ENCODE data around the gene CYP17A1. TPM values are rescaled to one million over a fixed set of nuclear protein-coding genes. Genes with fewer than 3 reads are reported as not detected.

CYP17A1 gene
- total RNA-seq, 1 donor: under 0.01 TPM

DNA sequence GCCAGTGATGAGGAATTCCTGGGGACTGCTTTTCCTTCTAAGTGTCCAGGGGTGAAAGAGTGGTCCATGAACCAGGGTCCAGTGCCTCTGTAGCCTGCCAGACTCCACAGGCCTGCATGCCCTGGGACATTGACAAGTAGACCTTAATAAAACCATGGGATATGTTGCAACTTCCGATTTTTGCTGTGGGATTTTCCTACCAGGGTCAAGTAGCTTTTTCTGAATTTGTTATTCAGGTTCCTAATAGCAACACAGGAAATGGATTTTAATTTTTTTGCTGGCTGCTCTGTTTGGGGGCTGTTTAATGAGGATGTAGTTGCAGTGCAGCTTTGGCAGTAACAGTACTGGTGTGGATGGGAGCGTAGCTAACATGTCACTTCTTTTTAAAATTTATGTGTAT lies 51.4 kb downstream of the CYP17A1 start:
- peaks cover 33% of the 10 kb centered on the region for H3K4me1 ChIP-seq (ENCODE audit: insufficient read depth, low read length)
- DNase-seq (ENCODE audit: insufficient read length, low spot score, missing footprints): peak; percentile 38

DNA sequence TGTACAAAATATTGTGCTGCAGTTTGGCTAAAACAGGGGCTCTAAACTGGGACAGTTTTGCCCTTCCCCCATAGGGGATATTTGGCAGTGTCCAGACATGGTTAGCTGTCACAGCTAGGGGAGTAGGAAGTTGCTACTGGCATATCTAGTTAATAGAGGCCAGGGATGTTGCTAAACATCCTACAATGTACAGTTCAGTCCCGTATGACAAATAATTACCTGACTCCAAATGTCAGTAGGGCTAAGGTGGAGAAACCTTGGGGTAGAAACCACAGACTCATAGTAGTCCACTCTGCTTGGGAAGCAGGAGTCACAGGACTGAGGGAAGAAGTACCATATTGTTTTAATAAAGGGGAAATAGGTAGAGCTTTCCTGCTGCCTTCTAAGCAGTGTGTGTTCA lies 53.6 kb downstream of the CYP17A1 start:
- Histone ChIP-seq H3K27ac (ENCODE audit: low read depth, low read length) (peak overlapping the region; percentile 92), H3K79me2 (ENCODE audit: insufficient read depth, low read length) (peaks cover 73% of the 10 kb centered on the region), H3K4me2 (ENCODE audit: insufficient read depth, low read length) (peak overlapping the region; percentile 74), H4K20me1 (ENCODE audit: insufficient read depth, low read length) (peaks cover 46% of the 10 kb centered on the region), H3K4me1 (ENCODE audit: insufficient read depth, low read length) (peaks cover 55% of the 10 kb centered on the region), H3K9me3 (ENCODE audit: low read depth, low read length) (no peaks in the 10 kb centered on the region), H3K36me3 (ENCODE audit: insufficient read depth, low read length) (no peaks in the 10 kb centered on the region), H3K4me3 (ENCODE audit: insufficient read depth, low read length) (peak overlapping the region; percentile 40), H3K27me3 (ENCODE audit: insufficient read depth, low read length) (no peaks in the 10 kb centered on the region), H2AFZ (ENCODE audit: low read length) (no peak overlapping the region)
- no peak for TF ChIP-seq CTCF (IDR thresholded peaks at IDR 0.05; ENCODE audit: extremely low read depth, low read depth, low read length)
- DNase-seq (ENCODE audit: insufficient read length, low spot score, missing footprints): no peak

More for the DNA sequence above, 51.4 kb downstream of the CYP17A1 start:
- Histone ChIP-seq H3K4me3 (ENCODE audit: insufficient read depth, low read length) (no peak overlapping the region), H3K27me3 (ENCODE audit: insufficient read depth, low read length) (no peaks in the 10 kb centered on the region), H3K9me3 (ENCODE audit: low read depth, low read length) (no peaks in the 10 kb centered on the region), H2AFZ (ENCODE audit: low read length) (no peak overlapping the region), H4K20me1 (ENCODE audit: insufficient read depth, low read length) (peaks cover 45% of the 10 kb centered on the region), H3K36me3 (ENCODE audit: insufficient read depth, low read length) (no peaks in the 10 kb centered on the region), H3K79me2 (ENCODE audit: insufficient read depth, low read length) (peaks cover 70% of the 10 kb centered on the region), H3K4me2 (ENCODE audit: insufficient read depth, low read length) (no peak overlapping the region), H3K27ac (ENCODE audit: low read depth, low read length) (peak overlapping the region; percentile 19)
- no peak for TF ChIP-seq CTCF (IDR thresholded peaks at IDR 0.05; ENCODE audit: extremely low read depth, low read depth, low read length)

DNA sequence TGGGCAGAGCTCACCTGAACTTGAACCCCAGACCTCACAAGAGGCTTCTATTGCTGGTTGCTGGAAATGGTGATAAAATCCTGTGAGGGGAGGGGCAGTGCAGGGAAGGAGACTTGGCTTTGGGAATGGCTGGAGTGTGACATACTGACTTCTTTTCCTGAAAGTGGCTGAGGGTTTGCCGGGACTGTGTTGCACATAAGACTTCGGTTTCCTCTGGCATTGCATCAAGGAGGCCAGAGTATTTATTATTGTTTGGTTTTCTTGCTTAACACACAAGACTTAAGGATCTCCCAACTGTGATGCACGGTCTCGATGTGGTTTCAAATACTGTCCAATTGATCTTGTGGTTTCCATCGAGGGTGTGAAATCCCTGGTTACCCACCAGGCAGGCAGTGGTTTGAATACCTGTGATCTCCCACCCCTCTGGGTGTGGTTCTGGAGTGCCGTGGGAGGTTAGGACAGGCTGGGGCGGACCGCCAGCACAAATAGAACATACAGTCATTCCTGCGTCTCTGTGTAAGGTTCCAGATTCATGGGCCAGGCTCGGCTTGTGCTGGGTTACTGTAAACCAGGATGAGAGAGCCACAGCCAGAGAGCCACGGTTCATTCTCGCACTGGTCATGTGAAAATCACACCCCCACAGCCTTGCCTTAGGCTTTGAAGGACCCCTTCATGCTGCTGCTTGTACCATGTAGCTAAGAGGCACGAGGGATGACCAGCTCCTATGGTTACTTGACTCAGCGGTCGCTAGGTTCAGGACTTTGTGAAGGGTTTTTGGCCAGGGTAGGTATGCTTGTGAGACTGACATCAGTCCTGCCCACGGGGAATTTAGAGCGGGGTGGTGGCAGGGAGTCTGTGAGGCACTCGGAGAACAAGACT lies 54.3 kb downstream of the CYP17A1 start:
- peak overlapping the region; percentile 92 for H3K27ac ChIP-seq (ENCODE audit: low read depth, low read length)
- peaks cover 73% of the 10 kb centered on the region for H3K79me2 ChIP-seq (ENCODE audit: insufficient read depth, low read length)
- H3K4me1 ChIP-seq (ENCODE audit: insufficient read depth, low read length): peaks cover 61% of the 10 kb centered on the region
- no peak for TF ChIP-seq CTCF (IDR thresholded peaks at IDR 0.05; ENCODE audit: extremely low read depth, low read depth, low read length)
- H3K9me3 ChIP-seq (ENCODE audit: low read depth, low read length): no peaks in the 10 kb centered on the region
- H3K4me2 ChIP-seq (ENCODE audit: insufficient read depth, low read length): peak overlapping the region; percentile 74
- H3K4me3 ChIP-seq (ENCODE audit: insufficient read depth, low read length): peak overlapping the region; percentile 48
- peak; percentile 86 for DNase-seq (ENCODE audit: insufficient read length, low spot score, missing footprints)
- peaks cover 48% of the 10 kb centered on the region for H4K20me1 ChIP-seq (ENCODE audit: insufficient read depth, low read length)
- H3K27me3 ChIP-seq (ENCODE audit: insufficient read depth, low read length): no peaks in the 10 kb centered on the region
- no peak overlapping the region for H2AFZ ChIP-seq (ENCODE audit: low read length)
- H3K36me3 ChIP-seq (ENCODE audit: insufficient read depth, low read length): no peaks in the 10 kb centered on the region

GRCh38 chr10:102781921-102782557 lies 55.2 kb downstream of the CYP17A1 start:
- Histone ChIP-seq H3K9me3 (ENCODE audit: low read depth, low read length) (no peaks in the 10 kb centered on the region), H3K4me2 (ENCODE audit: insufficient read depth, low read length) (peak overlapping the region; percentile 74), H2AFZ (ENCODE audit: low read length) (no peak overlapping the region), H3K4me3 (ENCODE audit: insufficient read depth, low read length) (peak overlapping the region; percentile 48), H3K79me2 (ENCODE audit: insufficient read depth, low read length) (peaks cover 71% of the 10 kb centered on the region), H3K36me3 (ENCODE audit: insufficient read depth, low read length) (no peaks in the 10 kb centered on the region), H3K27me3 (ENCODE audit: insufficient read depth, low read length) (no peaks in the 10 kb centered on the region), H3K4me1 (ENCODE audit: insufficient read depth, low read length) (peaks cover 70% of the 10 kb centered on the region), H4K20me1 (ENCODE audit: insufficient read depth, low read length) (peaks cover 45% of the 10 kb centered on the region), H3K27ac (ENCODE audit: low read depth, low read length) (peak overlapping the region; percentile 92)
- no peak for TF ChIP-seq CTCF (IDR thresholded peaks at IDR 0.05; ENCODE audit: extremely low read depth, low read depth, low read length)
- no peak for DNase-seq (ENCODE audit: insufficient read length, low spot score, missing footprints)

All from osteoblast (primary cell).